K562 (cell line): ENCODE data around the gene ANXA3. TPM values are rescaled to one million over a fixed set of nuclear protein-coding genes. Genes with fewer than 3 reads are reported as not detected.

ENCODE experiments used
- CBFA2T2 ChIP-seq: fragments of 450-650 bp; conservative IDR thresholded peaks from 2 replicates; pipeline ENCODE4 v1.6.1; 2017; ENCODE audit warnings: mild to moderate bottlenecking
- CBFA2T3 ChIP-seq: fragments of 450-650 bp; IDR thresholded peaks from 2 replicates; pipeline ENCODE4 v1.6.1; 2017
- CBX2 ChIP-seq: fragments of 200-600 bp; sonication (generic); IDR thresholded peaks from one replicate; pipeline ENCODE4 v1.6.1; 2012; ENCODE audit warnings: mild to moderate bottlenecking, low read length, inconsistent platforms; ENCODE audit not compliant: insufficient read depth, poor library complexity, severe bottlenecking
- CBX5 ChIP-seq: IDR thresholded peaks from 2 replicates; pipeline ENCODE4 v1.6.1; 2014; ENCODE audit warnings: low read depth, borderline replicate concordance
- EHMT2 ChIP-seq: fragments of 450-650 bp; IDR thresholded peaks from 2 replicates; pipeline ENCODE4 v1.6.1; 2018; ENCODE audit warnings: antibody characterized with exemption
- EP300 ChIP-seq: IDR thresholded peaks from 2 replicates; pipeline ENCODE4 v1.6.1; 2012; ENCODE audit warnings: low read length, improper control_type of control experiment
- HDAC8 ChIP-seq: fragments of 450-650 bp; IDR thresholded peaks from 2 replicates; pipeline ENCODE4 v1.6.1; 2016; ENCODE audit warnings: mild to moderate bottlenecking, missing genetic modification characterization, moderate library complexity, missing compliant biosample characterization
- MCM2 ChIP-seq: fragments of 450-650 bp; IDR thresholded peaks from 2 replicates; pipeline ENCODE4 v1.6.1; 2017; ENCODE audit warnings: low read depth, mild to moderate bottlenecking
- MITF ChIP-seq: IDR thresholded peaks from 2 replicates; pipeline ENCODE4 v1.6.1; 2014; ENCODE audit warnings: antibody characterized with exemption
- MTA1 ChIP-seq: fragments of 450-650 bp; IDR thresholded peaks from 2 replicates; pipeline ENCODE4 v1.6.1; 2017; ENCODE audit warnings: borderline replicate concordance
- NFYB ChIP-seq: IDR thresholded peaks from 2 replicates; pipeline ENCODE4 v1.6.1; 2011; ENCODE audit warnings: mild to moderate bottlenecking, moderate library complexity; ENCODE audit not compliant: insufficient read length; ENCODE audit errors: extremely low read depth
- NR1H2 ChIP-seq: sonication (generic); formaldehyde crosslinking; IDR thresholded peaks from 2 replicates; pipeline ENCODE4 v1.4.0; 2020; ENCODE audit warnings: mild to moderate bottlenecking, missing genetic modification reagents
- PHF21A ChIP-seq: fragments of 450-650 bp; IDR thresholded peaks from 2 replicates; pipeline ENCODE4 v1.6.1; 2017; ENCODE audit warnings: low read depth, borderline replicate concordance
- PHTF2 ChIP-seq: fragments of 250-450 bp; sonication (Bioruptor Pico); IDR thresholded peaks from 2 replicates; pipeline ENCODE4 v1.5.0; 2021; ENCODE audit warnings: mild to moderate bottlenecking
- SAFB2 ChIP-seq: fragments of 200-400 bp; formaldehyde crosslinking; IDR thresholded peaks from 2 replicates; pipeline ENCODE4 v1.6.1; 2018; ENCODE audit warnings: borderline replicate concordance, low read length, low read depth, moderate library complexity; ENCODE audit not compliant: severe bottlenecking
- SMAD2 ChIP-seq: fragments of 150-350 bp; IDR thresholded peaks from 2 replicates; pipeline ENCODE4 v1.6.1; 2014; ENCODE audit warnings: low read depth, mild to moderate bottlenecking, low read length
- SMC3 ChIP-seq: conservative IDR thresholded peaks from 2 replicates; pipeline ENCODE4 v1.6.1; 2011; ENCODE audit warnings: low read depth, low read length, improper control_type of control experiment; ENCODE audit not compliant: insufficient read depth
- SNRNP70 ChIP-seq: fragments of 200-400 bp; formaldehyde crosslinking; optimal IDR thresholded peaks from 2 replicates; pipeline ENCODE3; 2017; ENCODE audit warnings: low read depth, low read length
- TBL1XR1 ChIP-seq, 2 experiments: IDR thresholded peaks; 2 replicates each; pipeline ENCODE4 v1.6.1; 2012; ENCODE audit warnings: improper control_type of control experiment in 2 of 2, low read length in 2 of 2, mild to moderate bottlenecking in 1 of 2
- TEAD2 ChIP-seq: fragments of 450-650 bp; IDR thresholded peaks from 2 replicates; pipeline ENCODE4 v1.6.1; 2016; ENCODE audit warnings: missing genetic modification characterization, control low read depth, missing compliant biosample characterization
- polyA plus RNA-seq, 8 experiments: library from polyadenylated mRNA; depleted of rRNA in 4 of 8; stranded (reverse) in 5 of 8; unstranded in 3 of 8; fragments of >200 nt; fragmentation: Nextera tagmentation in 2 of 8; fragmentation: Illumina TruSeq in 1 of 8; extraction: Ambion mirVana in 2 of 8; extraction: Trizol in 1 of 8; gene quantifications; 2 replicates each; pipeline versions ENCODE4 v1.2.1 to v1.2.3, GENCODE V29; 2011 to 2014; ENCODE audit warnings: inconsistent platforms in 1 of 8, missing spikeins in 1 of 8
- total RNA-seq, 7 experiments: library from RNA; depleted of rRNA in 6 of 7; stranded (reverse); fragments of >200 nt in 6 of 7; fragmentation: Illumina TruSeq in 2 of 7; extraction: Trizol in 2 of 7; gene quantifications; 2 replicates each; pipeline versions ENCODE4 v1.2.1 to v1.2.3, GENCODE V29; 2011 to 2021; ENCODE audit warnings: low replicate concordance in 1 of 7
- TF ChIP-seq, protein P1 (sequence below): IDR thresholded peaks from 2 replicates; pipeline ENCODE4 v1.6.1; 2012; ENCODE audit warnings: low read depth, low read length, improper control_type of control experiment, borderline replicate concordance
- TF ChIP-seq, protein P2 (sequence below): fragments of 250-450 bp; sonication (Bioruptor Pico); IDR thresholded peaks from 2 replicates; pipeline ENCODE4 v1.8.0; 2022; ENCODE audit warnings: inconsistent platforms

The ANXA3 gene
- total and polyA plus RNA-seq, 9 of the 15 experiments (the other 6 are each of a cell fraction or from before 2014, with no cell fraction given) = 6.3 to 15.5 (median 9.8) TPM

- TF ChIP-seq CBFA2T2 = peak; percentile 94
- TF ChIP-seq CBX5 = no peak
- TF ChIP-seq MCM2 = no peak
- no peak for TF ChIP-seq NR1H2 (CRISPR knock-in tag)
- no peak for TF ChIP-seq PHTF2 (CRISPR knock-in tag)
- TF ChIP-seq HDAC8 (tag) = no peak
- TF ChIP-seq, protein P1, sequence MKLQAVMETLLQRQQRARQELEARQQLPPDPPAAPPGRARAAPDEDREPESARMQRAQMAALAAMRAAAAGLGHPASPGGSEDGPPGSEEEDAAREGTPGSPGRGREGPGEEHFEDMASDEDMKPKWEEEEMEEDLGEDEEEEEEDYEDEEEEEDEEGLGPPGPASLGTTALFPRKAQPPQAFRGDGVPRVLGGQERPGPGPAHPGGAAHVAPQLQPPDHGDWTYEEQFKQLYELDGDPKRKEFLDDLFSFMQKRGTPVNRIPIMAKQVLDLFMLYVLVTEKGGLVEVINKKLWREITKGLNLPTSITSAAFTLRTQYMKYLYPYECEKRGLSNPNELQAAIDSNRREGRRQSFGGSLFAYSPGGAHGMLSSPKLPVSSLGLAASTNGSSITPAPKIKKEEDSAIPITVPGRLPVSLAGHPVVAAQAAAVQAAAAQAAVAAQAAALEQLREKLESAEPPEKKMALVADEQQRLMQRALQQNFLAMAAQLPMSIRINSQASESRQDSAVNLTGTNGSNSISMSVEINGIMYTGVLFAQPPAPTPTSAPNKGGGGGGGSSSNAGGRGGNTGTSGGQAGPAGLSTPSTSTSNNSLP = 0 out of 2 replicates have a peak, but pooled peaks have one; percentile 39
- TF ChIP-seq EHMT2 = peak; percentile 73
- TF ChIP-seq SMC3 = no peak
- peak; percentile 85 for TF ChIP-seq EP300
- TF ChIP-seq CBFA2T3 = peak; percentile 97
- TF ChIP-seq, protein P2, sequence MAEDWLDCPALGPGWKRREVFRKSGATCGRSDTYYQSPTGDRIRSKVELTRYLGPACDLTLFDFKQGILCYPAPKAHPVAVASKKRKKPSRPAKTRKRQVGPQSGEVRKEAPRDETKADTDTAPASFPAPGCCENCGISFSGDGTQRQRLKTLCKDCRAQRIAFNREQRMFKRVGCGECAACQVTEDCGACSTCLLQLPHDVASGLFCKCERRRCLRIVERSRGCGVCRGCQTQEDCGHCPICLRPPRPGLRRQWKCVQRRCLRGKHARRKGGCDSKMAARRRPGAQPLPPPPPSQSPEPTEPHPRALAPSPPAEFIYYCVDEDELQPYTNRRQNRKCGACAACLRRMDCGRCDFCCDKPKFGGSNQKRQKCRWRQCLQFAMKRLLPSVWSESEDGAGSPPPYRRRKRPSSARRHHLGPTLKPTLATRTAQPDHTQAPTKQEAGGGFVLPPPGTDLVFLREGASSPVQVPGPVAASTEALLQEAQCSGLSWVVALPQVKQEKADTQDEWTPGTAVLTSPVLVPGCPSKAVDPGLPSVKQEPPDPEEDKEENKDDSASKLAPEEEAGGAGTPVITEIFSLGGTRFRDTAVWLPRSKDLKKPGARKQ (CRISPR knock-in tag) = no peak
- TF ChIP-seq SMAD2 = no peak
- TF ChIP-seq MITF = no peak
- no peak for TF ChIP-seq CBX2
- TF ChIP-seq TBL1XR1 (IDR thresholded peaks at IDR 0.05; ENCODE audit: low read length in 2 of 2) = peak in 1 of 2 experiments; percentile 83; a peak in 2 of 4 replicates
- TF ChIP-seq TEAD2 (tag) = no peak
- no peak for TF ChIP-seq PHF21A
- no peak for TF ChIP-seq SNRNP70
- peak; percentile 33 for TF ChIP-seq MTA1
- TF ChIP-seq NFYB = no peak
- no peak for TF ChIP-seq SAFB2
Observed at GRCh38 chr4:78650106-78651024, 98.8 kb downstream of the ANXA3 start (continued).
